ENCODE data around the gene EARS2.
"Not testable (repeated sequence)": the region's sequence is repeated elsewhere in the genome, so short reads cannot be mapped to it uniquely, and the experiment has no call there.

The EARS2 gene

DNA sequence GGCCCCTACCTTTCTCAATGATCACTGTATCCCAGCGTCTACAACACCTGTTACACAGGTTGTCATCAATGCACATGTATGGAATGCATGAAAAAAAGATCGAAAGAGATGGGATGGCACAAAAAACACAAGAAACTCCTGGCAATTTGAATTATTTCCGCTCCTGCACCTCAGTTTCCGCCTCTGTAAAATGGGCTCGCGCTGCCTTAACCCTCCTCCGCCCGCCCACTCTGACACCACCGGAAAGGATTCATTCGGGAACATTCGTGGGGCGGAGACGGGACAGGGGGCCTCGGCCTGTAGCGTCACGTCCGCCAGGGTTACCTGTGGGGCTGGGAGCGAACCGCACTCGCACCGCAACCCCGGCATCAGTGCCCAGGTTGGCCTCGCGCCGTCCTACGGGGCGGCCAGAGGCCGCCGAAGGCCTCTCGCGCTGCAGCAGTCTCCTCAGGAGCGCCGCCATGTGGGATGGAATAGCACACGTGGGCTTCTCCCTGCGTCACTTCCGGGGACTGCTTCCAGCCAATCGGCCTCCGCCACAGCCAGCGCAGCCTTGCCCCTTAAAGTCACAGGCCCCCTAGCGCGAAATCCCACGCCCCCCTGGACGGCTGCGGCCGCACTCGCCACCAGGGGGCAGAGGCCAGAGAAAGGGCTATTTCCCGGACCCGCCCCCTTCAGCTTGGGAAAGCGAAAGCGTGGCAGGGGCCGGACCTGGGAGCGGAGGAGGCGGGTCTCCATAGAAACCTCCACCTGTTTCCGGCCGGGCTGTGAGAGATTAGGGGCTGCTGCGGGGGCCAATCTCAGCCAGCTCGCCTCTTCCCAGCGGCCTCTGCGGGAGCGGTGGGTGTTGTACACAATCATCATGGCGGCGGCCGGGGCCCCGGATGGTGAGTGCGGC, at the start of gene EARS2, which contains the start of gene UBFD1:
TSS of gene EARS2 (minus strand) at position 470 of the 898 bp plus-strand sequence. CDS start at position 463, 7 bp downstream.
TSS of gene UBFD1 (plus strand) at position 847 of the 898 bp plus-strand sequence. CDS start at position 863, 16 bp downstream.
- DNase-seq (ENCODE audit: low spot score), result peak; percentile 97

DNA sequence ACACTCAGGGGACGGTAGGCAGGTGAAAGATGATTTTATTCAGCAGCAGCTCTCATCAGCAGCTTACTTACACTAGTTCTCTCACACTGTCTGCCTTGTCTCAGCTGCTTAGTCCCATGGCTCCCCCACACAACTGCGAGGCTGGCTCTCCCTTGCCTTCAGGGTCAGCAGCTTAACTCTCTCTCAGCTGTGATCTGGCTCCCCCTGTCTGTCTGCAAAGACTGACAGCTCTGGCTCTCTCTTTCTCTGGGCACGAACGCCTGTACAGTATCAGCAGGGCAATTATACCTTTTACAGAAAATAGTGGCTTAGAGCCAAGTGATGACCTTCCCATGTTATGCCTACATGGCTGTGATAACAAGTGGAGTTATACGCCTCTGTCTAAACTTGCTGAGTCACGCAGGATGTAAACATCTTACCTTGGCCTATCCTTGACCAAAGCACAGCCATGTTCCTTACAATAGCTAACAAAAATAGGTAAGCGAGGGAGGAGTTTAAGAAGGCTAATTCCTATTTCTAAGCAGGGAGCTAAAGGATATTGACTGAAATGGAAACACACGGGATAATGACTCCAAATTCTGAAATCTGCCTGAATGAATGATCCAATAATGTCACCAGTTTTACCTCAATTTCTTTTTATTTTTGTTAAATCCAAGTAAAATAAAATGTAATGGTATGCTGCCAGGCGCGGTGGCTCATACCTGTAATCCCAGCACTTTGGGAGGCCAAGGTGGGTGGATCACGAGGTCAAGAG, 40.0 kb upstream of the EARS2 start:
- peak; percentile 25 for DNase-seq (ENCODE audit: low spot score)

DNA sequence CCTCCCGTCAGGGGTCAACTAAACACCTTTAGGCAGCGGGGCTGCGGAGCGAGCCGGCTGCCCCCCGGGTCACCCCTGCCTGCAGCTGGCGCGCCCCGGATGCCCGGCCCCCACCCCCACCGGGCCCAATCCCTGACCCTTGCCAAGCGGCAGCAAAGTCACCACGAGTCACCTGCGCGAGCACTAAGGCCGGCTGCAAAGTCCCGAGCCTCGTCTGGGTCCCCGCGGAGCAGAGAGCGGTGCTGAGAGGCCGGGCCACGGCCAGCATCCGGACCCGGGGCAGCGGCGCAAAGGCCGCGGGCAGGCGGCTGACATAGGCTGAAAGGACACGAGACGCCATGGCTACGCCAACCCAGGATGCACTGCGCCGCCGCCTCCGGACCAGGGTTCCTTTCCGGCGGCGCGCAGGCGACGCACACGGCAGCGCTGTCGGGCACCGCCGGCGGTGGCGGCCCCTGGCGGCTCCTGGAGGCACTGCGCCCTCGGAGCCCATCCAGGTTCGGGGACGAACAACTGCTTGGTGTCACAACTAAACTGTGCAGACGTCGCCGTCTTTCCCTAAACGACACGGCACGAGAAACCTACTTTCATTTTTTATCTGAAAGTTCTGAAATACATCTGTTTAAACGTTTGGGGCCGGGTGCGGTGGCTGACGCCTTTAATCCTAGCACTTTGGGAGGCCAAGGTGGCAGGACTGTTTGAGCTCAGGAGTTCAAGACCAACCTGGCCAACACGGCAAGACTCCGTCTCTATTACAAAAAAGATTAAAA, 39.0 kb upstream of the EARS2 start, which contains the start of gene NDUFAB1:
TSS of gene NDUFAB1 (minus strand) at position 366 of the 770 bp plus-strand sequence. CDS start at position 340, 26 bp downstream.
- peak; percentile 92 for DNase-seq (ENCODE audit: low spot score)

DNA sequence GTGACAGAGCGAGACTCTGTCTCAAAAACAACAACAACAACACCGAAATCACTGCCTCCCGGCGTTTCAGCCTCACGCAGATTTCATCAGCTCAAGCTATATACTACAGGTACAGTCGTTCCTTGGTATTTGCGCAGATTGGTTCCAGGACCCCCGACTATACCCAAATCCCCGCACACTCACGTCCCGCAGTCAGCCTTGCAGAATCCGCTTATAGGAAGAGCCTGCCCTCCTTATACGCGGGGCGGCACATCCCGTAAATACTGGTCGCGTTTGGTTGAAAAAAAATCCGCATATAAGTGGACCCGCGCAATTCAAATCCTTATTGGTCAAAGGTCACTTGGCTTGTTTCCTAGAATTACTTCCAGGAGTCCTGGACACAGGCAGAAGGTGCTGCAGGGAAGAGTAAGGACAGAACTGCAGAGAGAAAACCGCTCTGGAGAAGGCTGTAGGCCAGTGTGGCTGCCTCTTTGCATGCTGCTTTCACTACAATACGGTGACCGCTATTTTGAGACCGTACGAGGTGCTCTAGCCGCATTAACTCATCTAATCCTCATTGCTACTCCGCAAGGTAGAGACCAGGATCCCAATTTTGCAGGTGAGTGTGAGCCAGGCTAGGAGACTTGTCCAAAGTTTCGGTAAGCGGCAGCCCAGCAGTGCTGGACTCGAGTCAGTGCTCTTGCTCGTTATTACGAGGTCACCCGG, 38.2 kb upstream of the EARS2 start:
- DNase-seq (ENCODE audit: low spot score), result no peak

DNA sequence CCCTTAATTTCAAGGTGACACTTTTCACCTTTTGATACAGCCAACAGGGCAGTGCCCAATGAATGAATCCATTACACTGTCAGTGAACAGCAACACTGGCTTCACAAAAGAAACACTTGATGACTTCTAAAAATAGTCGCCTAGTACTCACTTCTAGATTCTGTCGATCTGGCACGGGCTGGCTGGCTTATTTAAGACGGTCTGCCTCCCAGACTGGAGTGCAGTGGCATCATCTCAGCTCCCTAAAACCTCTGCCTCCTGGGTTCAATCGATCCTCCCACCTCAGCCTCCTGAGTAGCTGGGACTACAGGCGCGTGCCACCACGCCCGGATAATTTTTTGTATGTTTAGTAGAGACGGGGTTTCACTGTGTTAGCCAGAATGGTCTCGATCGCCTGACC, 37.0 kb upstream of the EARS2 start:
- DNase-seq (ENCODE audit: low spot score), result no peak

DNA sequence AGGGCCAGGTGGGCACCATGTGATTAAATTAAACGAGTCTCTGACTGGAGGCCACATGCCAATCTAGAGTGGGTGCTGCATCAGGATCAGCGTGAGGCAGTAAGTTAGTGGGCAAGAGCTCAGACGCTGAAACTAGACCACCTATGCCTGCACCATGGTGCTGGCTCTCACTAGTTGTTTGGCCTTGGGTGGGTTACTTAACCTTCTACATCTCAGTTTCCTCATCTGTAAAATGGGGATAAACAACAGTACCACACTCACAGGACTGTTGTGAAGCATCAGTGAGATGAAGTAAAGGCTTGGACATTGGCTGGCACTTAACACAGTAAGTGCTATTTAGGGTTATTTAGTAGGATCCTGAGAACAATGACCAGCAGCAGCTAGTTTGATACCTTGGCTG, 33.0 kb upstream of the EARS2 start:
- DNase-seq (ENCODE audit: low spot score), result no peak

DNA sequence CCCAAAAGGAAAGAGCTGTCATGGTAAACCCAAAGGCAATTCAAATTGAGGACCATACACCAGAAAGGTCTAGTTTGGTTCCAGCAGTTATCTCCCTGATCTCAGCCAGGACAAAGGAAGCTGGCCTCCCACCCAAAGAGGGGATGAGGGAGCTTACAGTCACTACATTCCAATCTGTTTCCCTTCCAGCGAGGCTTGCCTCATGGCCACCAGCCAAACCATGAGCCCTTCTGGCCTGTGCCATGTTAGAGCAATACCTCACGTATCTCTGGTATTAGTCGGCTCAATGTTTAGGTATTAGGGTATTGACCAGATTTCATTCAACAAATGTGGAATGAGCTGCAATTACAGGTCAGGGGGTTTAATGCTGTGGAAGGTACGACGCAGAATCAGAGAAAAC, 30.6 kb upstream of the EARS2 start:
- no peak for DNase-seq (ENCODE audit: low spot score)

DNA sequence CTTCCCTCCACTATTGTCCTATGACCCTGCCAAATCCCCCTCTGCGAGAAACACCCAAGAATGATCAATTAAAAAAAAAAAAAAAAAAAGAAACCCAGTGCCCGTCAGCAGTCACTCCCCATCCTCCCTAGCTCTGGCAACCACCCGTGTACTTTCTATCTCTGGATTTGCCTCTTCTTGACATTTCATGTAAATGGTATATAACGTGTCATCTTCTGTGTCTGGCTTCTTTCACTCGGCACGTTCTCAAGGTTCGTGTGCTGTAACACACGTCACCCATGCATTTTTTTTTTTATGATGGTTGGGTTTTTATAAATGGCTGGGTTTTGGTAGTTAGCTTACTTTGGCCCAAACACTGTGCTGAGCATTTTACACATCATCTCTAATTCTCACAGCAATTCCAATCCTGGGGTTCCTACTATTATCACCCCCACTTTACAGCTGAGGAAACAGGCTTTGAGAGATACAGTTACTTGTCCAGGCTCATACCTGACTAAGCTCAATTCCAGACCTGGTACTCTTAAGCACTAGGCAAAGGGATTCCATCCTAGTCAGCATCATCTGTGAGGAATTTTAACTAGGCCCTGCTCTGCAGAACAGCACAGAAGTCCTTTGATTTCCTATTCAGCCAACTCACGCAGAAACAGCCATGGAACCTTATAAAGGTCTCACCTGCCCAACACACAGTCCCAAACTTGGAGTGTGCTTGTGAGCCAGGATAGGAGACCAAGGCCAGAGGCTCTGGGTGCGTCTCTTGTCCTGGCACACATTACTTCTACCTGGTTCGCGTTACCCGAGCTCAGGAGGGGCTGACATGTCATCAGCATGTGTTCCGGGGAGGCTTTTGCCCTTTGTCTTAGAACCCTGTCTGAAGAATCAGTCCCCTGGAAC, 27.3 kb upstream of the EARS2 start:
- no peak for DNase-seq (ENCODE audit: low spot score)

DNA sequence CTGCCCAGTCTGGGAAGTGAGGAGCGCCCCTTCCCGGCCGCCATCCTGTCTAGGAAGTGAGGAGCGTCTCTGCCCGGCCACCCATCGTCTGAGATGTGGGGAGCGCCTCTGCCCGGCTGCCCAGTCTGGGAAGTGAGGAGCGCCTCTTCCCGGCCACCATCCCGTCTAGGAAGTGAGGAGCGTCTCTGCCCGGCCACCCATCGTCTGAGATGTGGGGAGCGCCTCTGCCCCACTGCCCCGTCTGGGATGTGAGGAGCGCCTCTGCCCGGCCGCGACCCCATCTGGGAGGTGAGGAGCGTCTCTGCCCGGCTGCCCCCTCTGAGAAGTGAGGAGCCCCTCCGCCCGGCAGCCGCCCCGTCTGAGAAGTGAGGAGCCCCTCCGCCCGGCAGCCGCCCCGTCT, 26.1 kb upstream of the EARS2 start:
- not testable (repeated sequence) for DNase-seq (ENCODE audit: low spot score)

DNA sequence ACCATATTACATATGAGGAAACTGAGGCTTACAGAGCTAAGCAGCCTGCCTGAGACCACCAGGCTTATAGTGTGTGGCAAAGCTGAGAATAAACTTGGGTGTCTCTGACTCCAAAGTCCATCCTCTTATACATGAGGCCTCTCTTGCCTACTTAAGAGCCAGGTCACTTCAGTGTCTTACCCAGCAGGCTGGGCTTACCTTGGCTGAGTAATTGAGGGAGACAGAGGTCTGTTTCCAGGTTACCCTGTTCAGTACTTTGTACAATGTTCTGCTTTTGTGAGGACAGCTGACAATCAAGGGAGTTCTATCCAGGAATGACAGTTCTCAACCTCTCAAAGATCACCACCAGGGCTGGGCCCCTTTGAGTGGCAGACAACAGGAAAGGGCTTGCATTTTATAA, 24.6 kb upstream of the EARS2 start:
- no peak for DNase-seq (ENCODE audit: low spot score)

DNA sequence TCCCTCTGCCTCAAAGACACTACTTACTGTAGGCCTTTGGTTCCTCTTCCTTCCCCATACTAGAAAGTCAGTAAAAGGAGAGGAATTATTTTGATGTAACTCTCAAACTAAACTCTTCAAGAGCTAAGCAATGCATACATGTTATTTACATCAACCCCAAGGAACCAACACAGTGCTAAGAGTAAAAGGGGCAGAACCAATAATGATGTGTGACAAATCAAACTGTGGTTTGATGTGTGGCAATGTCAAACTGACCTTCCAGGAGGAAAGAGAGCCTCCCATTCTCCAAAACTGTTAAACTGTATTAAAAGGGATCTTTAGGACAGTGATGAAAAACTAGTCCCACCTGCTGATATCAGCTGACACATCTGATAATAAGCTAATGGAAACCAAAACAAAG, 23.2 kb upstream of the EARS2 start:
- DNase-seq (ENCODE audit: low spot score), result no peak

DNA sequence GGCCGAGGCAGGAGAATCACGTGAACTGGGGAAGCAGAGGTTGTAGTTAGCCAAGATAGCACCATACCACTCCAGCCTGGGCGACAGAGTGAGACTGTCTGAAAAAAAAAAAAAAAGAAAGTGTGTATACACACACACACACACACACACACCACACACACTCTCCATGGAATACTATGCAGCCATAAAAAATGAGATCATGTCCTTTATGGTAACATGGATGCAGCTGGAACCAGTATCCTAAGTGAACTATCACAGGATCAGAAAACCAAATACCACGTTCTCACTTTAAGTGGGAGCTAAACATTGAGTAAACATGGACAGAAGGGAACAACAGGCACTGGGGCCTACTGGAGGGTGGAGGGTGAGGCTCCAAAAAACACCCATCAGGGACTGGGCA, 22.2 kb upstream of the EARS2 start:
- DNase-seq (ENCODE audit: low spot score), result no peak

DNA sequence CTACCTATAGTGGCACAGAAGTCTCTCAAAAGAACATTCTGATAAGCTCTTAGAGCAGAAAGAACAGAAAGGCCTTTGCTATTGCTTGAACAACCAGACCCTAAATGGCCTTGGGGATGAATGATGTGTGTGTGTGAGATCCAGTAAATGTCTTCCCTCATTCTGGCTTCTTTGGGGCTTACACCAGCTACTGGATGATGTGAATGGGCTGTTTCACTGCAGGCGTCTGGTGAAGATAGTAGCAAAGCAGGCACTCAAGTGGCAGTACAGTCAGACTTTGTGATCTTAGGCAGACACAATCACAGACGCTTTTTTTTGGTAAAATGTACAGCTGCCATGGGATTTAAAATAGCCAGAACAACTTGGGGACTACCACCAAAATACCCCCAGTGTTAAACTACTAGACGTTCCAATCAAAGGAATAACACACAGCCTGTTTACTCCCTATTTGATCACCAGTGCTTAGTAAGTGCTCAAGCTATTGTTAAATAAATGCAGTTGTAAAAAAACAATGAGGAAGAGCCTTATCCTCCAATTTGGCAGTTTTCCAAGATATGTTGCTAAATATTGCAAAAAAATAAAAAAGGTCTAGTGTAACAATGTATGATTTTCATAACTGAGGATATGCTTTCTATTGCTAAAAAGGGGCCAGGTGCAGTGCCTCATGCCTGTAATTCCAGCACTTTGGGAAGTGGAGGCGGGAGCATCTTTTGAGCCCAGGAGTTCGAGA, 21.1 kb upstream of the EARS2 start:
- no peak for DNase-seq (ENCODE audit: low spot score)

DNA sequence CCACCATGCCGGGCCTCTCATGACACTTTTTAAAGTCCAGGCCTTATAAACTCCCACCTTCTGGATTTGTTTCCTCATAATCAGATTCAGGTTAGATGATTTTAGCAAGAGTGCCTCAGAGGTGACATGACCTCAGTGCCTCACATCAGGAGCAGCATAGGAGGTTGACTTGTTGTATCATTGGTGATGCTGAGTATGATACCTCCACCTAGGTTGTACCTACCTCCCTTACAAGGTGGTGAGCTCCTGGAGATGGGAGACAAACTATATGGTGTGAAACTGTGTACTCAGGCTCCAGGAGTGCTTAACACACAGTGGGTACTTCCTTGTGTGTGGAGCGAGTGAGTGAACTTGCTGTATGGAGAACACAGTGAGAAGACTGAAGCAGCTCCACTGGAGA, 20.3 kb upstream of the EARS2 start:
- DNase-seq (ENCODE audit: low spot score), result no peak

DNA sequence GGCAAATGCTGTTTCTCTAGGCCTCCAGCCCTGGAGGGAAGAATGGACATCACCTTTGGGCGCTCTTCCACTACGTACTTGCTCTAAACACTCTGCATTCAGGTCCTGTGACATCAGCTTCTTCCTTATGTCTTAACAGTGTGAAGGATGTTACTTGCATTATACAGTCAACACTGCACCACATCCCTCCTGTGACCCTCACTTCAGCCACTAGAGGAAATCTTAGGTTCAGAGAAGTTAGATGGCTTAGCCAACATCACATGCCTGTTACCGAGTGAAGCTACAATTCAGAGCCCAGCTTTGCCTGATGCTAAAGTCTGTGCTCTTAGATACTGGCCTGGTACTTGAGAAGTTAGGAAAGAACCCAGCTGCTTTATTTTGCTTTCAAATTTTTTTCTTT, 18.7 kb upstream of the EARS2 start:
- DNase-seq (ENCODE audit: low spot score), result no peak

DNA sequence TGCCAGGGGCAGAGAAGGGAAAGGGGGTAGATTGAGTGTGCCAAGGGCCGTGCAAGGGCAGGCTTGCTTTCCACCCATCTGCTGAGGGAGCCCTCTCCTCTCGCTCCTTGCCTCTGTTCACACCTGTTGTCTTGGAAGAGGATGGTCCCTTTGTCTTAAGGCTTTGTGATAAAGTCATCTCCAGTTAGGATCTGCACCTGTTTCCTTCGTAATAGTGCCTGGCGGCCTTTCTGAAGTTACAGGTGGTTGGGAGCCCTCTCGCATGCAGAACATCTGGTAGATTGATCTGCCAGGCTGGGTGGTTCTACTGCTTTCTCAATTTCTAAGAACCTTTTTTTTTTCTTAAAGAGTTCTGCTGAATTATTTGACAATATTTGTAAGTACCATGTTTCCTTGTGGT, 16.7 kb upstream of the EARS2 start:
- no peak for DNase-seq (ENCODE audit: low spot score)

DNA sequence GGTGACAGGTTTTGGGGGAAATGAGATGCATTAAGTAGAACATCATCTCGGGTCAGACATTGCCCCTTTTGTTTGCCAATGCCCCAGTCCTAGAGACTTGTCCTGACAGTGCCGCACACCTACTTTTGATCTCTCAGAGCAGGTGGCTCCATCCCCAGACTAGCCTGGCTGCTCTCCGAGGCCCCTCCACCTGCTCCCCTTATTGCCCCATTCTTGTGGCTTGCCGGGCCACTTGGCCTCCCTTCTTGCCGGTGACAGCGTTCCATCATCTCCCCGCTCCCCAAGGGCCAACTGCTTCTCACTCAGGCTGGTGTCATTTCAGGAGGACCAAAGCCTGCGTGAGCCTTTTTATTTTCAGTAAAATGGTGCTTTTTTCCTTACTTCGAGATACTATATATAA, 15.2 kb upstream of the EARS2 start:
- DNase-seq (ENCODE audit: low spot score), result no peak

DNA sequence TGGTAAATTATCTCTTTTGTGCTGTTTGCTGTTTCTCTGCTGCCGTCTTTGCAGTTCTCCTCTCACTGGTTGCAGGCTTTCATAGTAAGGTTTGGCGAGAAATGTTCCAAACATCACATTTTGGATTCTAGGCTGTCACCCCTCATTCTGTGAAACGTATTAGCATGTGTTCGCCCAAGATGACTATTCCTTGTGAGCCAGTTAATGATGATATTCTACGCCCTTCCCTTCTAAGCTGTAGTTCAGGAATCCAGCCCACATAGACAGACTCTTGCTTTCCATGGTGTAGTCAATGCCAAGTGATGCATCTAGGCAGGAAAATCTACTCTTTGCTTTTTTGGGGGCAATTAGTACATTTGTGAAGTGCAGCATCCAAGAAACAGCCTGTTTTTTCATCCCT, 14.7 kb upstream of the EARS2 start:
- no peak for DNase-seq (ENCODE audit: low spot score)

DNA sequence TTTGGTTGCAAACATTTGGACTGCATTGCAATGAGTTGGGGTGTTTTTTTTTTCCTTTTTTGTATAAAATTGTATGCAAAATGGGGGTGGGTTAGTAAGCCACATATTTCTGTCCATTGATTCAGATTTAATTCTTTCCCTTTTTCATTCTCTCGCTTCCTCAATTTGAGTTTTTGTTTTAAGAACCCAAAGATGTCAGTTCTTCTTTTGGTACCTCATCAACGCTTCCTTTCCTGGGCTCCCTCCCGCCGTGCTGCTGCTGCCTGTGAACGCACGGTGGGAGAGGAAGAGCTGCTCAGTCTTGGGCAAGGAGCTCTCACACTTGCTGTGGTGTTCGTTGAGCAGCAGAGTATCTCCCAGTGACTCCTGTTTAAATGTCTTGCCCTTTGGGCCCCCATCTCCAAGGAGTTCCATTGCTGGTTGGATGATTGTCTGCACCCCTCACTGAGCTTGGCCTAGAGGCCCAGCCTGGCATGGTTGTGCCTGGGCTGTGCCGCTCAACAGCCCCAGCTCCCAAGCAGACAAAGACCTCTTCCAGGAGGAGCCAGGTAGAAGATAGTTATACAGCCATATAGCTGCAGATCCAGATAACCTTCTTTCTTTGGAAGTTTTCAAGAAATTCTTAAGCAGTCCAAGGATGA, 14.0 kb upstream of the EARS2 start:
- no peak for DNase-seq (ENCODE audit: low spot score)
